CD4-positive, alpha-beta T cell (primary cell): ENCODE measurements around the gene SLCO1A2. TPM values are rescaled to one million over a fixed set of nuclear protein-coding genes. Genes with fewer than 3 reads are reported as not detected.

Experiments
- ATAC-seq: fragments of 200-7000 bp; cut with Tn5 transposase; one replicate; pipeline ENCODE4 v1.10.0; 2022; ENCODE audit warnings: mild to moderate bottlenecking; ENCODE audit not compliant: poor library complexity
- CTCF ChIA-PET: fragments of 350-600 bp; sonication (Branson Sonifier 250); formaldehyde crosslinking; loops from one replicate; lab custom pipeline; 2021; ENCODE audit warnings: antibody characterized with exemption, inconsistent platforms; lab: Charles Lee
- POLR2A ChIA-PET: fragments of 350-600 bp; sonication (Branson Sonifier 250); formaldehyde crosslinking; loops from one replicate; lab custom pipeline; 2021; ENCODE audit warnings: antibody characterized with exemption, inconsistent platforms; lab: Charles Lee
- DNase-seq, 14 experiments: peaks; one replicate each; pipeline ENCODE4 v3.0.0-alpha.2; 2013 to 2020; ENCODE audit warnings: mixed read lengths in 2 of 14
- H3K27ac ChIP-seq, 2 donors: one replicate each; pipeline versions ENCODE4 v1.5.1 to v1.7.0; 2013; ENCODE audit warnings: low read length in 2 of 2, low read depth in 1 of 2, mild to moderate bottlenecking in 1 of 2
- H3K27me3 ChIP-seq, 2 experiments: 1 replicate in 1 of 2; 2 replicates in 1 of 2; pipeline versions ENCODE4 v1.6.1 to v1.7.0; 2013; ENCODE audit warnings: low read length in 2 of 2, control low read depth in 1 of 2, mild to moderate bottlenecking in 1 of 2, moderate library complexity in 1 of 2; ENCODE audit not compliant: insufficient read depth in 2 of 2, control insufficient read depth in 1 of 2
- H3K36me3 ChIP-seq: one replicate; pipeline ENCODE4 v1.6.1; 2013; ENCODE audit warnings: low read length, control low read depth; ENCODE audit not compliant: insufficient read depth
- H3K4me1 ChIP-seq: one replicate; pipeline ENCODE4 v1.6.1; 2013; ENCODE audit warnings: low read length, control low read depth; ENCODE audit not compliant: insufficient read depth
- H3K4me3 ChIP-seq: one replicate; pipeline ENCODE4 v1.5.1; 2013; ENCODE audit warnings: mild to moderate bottlenecking, low read length, moderate library complexity
- H3K9me3 ChIP-seq, 2 experiments: 1 replicate in 1 of 2; 2 replicates in 1 of 2; pipeline versions ENCODE4 v1.6.1 to v1.7.0; 2013; ENCODE audit warnings: low read length in 2 of 2, mild to moderate bottlenecking in 2 of 2, control low read depth in 1 of 2, moderate library complexity in 1 of 2; ENCODE audit not compliant: control insufficient read depth in 1 of 2, insufficient read depth in 1 of 2
- H3K27ac Mint-ChIP-seq: one replicate; pipeline ENCODE4 v1.8.0; 2020; ENCODE audit warnings: mixed read lengths
- H3K27me3 Mint-ChIP-seq: one replicate; pipeline ENCODE4 v1.8.0; 2021; ENCODE audit warnings: mixed read lengths
- H3K36me3 Mint-ChIP-seq: one replicate; pipeline ENCODE4 v1.8.0; 2021; ENCODE audit warnings: low read depth, mixed read lengths
- H3K4me1 Mint-ChIP-seq: one replicate; pipeline ENCODE4 v1.8.0; 2021; ENCODE audit warnings: low read depth, mixed read lengths
- H3K4me3 Mint-ChIP-seq: one replicate; pipeline ENCODE4 v1.8.0; 2020; ENCODE audit warnings: mild to moderate bottlenecking, mixed read lengths
- H3K9me3 Mint-ChIP-seq: one replicate; pipeline ENCODE4 v1.8.0; 2020; ENCODE audit warnings: mixed read lengths
- CTCF ChIP-seq: fragments of 200-600 bp; IDR thresholded peaks from one replicate; pipeline ENCODE4 v1.8.0; 2022; ENCODE audit warnings: antibody characterized with exemption, mild to moderate bottlenecking
- intact Hi-C, 2 experiments: fragments of 100-400 bp; cut with DNase I in 1 of 2; cut with micrococcal nuclease in 1 of 2; formaldehyde crosslinking; loops; one replicate each; pipeline versions ENCODE4 v1.15.1 to v1.9.0; 2023 to 2025; cut with DNase I, micrococcal nuclease
- total RNA-seq, 174 experiments: library from RNA in 2 of 174; stranded (reverse) in 2 of 174; gene quantifications; one replicate each; pipeline ENCODE4 v1.2.3 and lab custom pipeline; 2021 to 2026

Gene SLCO1A2
- total RNA-seq, 2 experiments from 2014 or later = not detected

- ATAC-seq (no peak), DNase-seq (no peak)
- H3K27ac Mint-ChIP-seq = no peak overlapping the region
- no peaks in the 10 kb centered on the region for H3K4me1 Mint-ChIP-seq
- H3K4me3 ChIP-seq = no peak overlapping the region
- H3K9me3 Mint-ChIP-seq = no peaks in the 10 kb centered on the region
- H3K36me3 ChIP-seq = no peaks in the 10 kb centered on the region
- H3K9me3 ChIP-seq = no peaks in the 10 kb centered on the region
- POLR2A ChIA-PET = no interaction called here
- peaks cover 10% of the 10 kb centered on the region for H3K27me3 Mint-ChIP-seq
- TF ChIP-seq CTCF = no peak
- intact Hi-C loops = no loop called here
- H3K4me3 Mint-ChIP-seq = no peak overlapping the region
- H3K27me3 ChIP-seq = no peaks in the 10 kb centered on the region
- H3K4me1 ChIP-seq = no peaks in the 10 kb centered on the region
- CTCF ChIA-PET = no interaction called here
- H3K27ac ChIP-seq = no peak overlapping the region
- H3K36me3 Mint-ChIP-seq = no peaks in the 10 kb centered on the region
Measured at GRCh38 chr12:21337959-21338744, 3.4 kb upstream of the SLCO1A2 start.

GRCh38 chr12:21337453-21337852 is 2.7 kb upstream of the SLCO1A2 start:
- no peak for TF ChIP-seq CTCF
- no peak overlapping the region for H3K4me3 Mint-ChIP-seq
- no peaks in the 10 kb centered on the region for H3K9me3 Mint-ChIP-seq
- Histone ChIP-seq H3K9me3 (no peaks in the 10 kb centered on the region), H3K4me3 (no peak overlapping the region), H3K4me1 (no peaks in the 10 kb centered on the region), H3K27ac (no peak overlapping the region), H3K36me3 (no peaks in the 10 kb centered on the region), H3K27me3 (no peaks in the 10 kb centered on the region)
- H3K27ac Mint-ChIP-seq = no peak overlapping the region
- H3K27me3 Mint-ChIP-seq = peaks cover 4% of the 10 kb centered on the region
- ATAC-seq (no peak), DNase-seq (no peak)
- no peaks in the 10 kb centered on the region for H3K4me1 Mint-ChIP-seq
- ChIA-PET CTCF (no interaction called here), POLR2A (no interaction called here)
- H3K36me3 Mint-ChIP-seq = no peaks in the 10 kb centered on the region
- intact Hi-C loops = no loop called here

DNA sequence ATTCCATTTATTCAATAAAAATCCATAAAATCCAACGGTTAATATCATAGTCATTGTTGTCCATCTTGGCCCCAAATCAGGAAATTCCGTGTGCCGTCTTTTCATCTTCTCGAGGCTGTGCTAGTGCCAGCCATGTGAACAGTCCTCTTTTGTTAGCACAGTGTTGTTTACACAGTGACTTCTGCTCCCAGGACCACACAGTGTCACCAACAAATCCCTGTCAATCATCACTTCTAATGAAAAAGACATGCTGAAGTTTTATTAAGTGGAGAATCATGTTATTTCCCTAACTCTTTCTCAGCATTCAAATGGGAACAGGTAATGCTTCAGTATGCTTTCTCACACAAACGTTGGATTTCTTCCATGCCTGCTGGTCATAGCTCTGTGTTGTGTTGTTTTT is 1.9 kb upstream of the SLCO1A2 start:
- DNase-seq (no peak), ATAC-seq (no peak)
- no peaks in the 10 kb centered on the region for H3K9me3 ChIP-seq
- Mint-ChIP-seq H3K36me3 (no peaks in the 10 kb centered on the region), H3K27ac (no peak overlapping the region), H3K9me3 (no peaks in the 10 kb centered on the region), H3K4me3 (no peak overlapping the region), H3K27me3 (peaks cover 4% of the 10 kb centered on the region), H3K4me1 (no peaks in the 10 kb centered on the region)
- H3K27me3 ChIP-seq = no peaks in the 10 kb centered on the region
- intact Hi-C loops = no loop called here
- ChIA-PET CTCF (no interaction called here), POLR2A (no interaction called here)
- no peak for TF ChIP-seq CTCF
- H3K4me3 ChIP-seq = no peak overlapping the region
- H3K4me1 ChIP-seq = no peaks in the 10 kb centered on the region
- no peak overlapping the region for H3K27ac ChIP-seq
- no peaks in the 10 kb centered on the region for H3K36me3 ChIP-seq
